HG02571 (cell line): ENCODE results near the gene LY6G6F.
A peak's percentile ranks its signal among the peaks of the same experiment; 100 is the strongest.

Experiments
- ATAC-seq: cut with Tn5 transposase; IDR thresholded peaks from one replicate; pipeline ENCODE4 v1.9.1; 2021; ENCODE audit warnings: mild to moderate bottlenecking, moderate library complexity; ENCODE audit not compliant: unreplicated experiment

Gene LY6G6F

DNA sequence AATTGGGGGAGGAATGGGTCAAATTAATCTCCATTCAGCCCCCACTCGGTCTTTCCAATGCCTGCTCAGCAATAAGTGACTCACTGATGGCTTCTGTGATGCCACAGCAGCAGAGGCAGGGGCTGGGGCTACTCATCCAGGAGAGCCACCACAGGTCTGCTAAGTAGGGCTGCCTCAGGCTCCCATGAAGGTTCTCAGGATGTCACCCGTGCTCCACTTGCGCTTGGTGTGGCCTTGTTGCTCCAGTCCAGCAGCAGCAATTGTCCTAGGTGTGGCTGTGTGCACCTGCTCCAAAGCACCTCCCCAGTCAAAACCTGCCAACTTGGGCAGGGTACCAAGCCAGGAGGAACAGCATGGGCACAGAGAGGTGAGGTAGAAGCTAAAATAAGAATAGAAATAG, 15.5 kb downstream of the LY6G6F start:
- ATAC-seq, result no peak

DNA sequence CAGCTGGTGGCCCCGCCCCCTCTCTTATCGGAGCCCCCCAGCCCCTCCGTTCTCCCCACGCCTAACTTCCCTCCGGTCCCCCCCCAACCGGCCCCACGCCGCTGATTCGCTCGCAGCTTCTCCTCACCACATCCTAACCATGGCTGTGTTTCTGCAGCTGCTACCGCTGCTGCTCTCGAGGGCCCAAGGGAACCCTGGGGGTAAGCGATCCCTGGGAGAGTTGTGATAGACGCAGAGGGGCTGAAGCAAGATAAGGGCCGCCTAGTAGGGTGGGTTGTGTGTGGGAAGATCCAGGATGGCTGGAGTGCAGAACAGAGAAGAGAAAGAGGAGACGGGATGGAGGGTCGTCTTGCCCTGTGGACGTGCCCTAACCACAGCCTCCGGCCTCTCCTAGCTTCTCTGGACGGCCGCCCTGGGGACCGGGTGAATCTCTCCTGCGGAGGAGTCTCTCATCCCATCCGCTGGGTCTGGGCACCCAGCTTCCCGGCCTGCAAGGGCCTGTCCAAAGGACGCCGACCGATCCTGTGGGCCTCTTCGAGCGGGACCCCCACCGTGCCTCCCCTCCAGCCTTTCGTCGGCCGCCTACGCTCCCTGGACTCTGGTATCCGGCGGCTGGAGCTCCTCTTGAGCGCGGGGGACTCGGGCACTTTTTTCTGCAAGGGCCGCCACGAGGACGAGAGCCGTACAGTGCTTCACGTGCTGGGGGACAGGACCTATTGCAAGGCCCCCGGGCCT, 16.7 kb downstream of the LY6G6F start, which contains the start of gene MPIG6B:
MPIG6B (plus strand) TSS at position 129 of the 735 bp plus-strand sequence; CDS start at position 140, 11 bp downstream.
- no peak for ATAC-seq

DNA sequence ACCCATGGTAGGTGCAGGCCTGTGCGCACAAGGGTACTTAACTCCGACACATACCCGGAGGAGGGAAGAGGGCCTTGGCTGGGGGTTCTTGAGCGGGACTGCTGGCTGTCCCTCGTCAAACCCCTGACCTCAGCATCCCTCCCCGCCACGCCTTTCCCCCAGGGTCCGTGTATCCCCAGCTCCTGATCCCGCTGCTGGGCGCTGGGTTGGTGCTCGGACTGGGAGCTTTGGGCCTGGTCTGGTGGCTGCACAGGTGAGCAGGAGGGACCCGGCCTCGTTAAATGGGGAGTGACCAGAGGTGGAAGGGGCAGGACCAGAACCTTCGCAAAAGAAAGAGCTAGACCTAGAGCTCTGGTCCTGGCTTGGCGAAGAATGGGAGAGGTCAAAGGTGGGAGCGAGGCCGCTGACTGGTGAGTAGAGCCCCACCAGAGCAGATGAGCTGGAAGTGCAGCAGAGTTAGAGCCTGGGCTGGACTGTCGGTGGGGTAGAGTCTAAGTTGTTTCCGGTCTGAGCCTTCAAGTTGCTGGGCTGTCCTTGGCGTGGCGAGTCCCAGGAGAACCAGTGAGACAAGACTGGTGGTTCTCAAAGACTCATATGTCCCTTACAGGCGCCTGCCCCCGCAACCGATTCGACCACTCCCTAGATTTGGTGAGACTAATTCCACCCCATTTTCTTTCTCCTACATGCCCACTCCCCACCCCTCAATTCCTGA, 17.5 kb downstream of the LY6G6F start:
- ATAC-seq, result no peak

DNA sequence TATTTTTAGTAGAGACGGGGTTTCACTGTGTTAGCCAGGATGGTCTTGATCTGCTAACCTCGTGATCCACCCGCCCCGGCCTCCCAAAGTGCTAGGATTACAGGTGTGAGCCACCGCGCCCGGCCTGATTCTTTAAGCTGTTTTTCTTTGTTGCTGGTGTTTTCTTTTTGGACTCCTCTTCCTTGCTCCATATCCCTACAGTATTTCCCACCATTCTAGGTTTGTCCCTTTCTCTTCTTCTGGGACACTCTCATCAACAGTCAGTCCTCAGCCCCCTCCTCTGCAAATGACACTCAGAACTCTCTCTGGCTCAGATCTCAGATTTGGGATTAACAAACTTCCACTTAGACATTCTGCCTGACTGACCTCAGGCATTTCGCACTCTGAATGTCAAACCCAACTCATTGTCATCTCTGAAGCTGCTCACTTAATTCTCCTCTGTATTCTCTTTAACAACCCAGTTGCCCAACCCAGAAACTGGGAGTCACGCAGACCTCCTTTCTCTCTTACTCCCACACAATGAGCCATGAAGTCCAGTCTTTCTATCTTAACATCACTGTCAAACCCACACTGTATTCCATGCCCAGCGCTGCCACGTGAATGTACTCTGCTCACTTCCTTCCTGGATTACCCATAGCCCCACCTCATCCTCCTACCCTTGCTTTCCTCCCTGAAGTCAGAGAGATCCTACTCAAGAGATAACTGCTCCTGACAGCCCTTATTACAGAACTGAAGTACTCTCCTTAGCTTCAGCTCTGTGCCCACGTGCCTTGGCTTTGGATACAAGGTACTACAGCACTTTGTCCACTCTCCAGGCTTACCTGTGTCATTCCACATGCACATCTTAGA, 19.1 kb downstream of the LY6G6F start:
- no peak for ATAC-seq

DNA sequence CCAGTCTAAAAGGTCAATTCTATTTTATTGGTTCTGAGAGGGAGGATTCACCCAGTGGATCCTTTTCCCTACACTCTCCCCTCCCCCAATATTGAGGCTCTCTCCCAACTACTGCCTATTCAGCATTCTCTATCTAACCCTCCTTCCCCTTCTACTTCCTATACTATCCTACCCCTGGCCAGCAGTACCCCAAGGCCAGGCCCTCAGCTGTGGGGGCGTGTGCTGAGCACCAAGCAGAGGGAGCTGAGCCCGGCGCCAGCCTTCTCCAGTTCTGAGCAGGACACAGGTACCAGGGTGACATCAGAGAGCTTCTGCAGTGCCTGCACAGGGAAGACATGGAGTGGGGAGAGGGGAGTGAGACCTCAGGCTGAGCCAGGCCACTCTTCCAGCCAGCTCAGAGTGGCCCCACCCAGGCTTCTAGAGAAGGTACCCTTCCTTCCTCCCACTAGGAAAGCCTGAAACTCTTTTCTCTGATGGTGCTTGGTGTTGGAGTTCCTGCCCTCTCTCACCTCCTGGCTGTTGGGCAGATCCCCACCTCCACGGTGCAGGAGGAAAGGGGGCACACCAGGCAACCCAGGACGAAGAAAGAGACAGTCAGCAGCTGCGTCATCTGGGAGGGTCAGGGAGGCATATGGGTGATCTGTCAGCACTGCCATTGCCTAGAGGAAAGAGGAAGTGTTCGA, 20.5 kb downstream of the LY6G6F start:
- no peak for ATAC-seq

DNA sequence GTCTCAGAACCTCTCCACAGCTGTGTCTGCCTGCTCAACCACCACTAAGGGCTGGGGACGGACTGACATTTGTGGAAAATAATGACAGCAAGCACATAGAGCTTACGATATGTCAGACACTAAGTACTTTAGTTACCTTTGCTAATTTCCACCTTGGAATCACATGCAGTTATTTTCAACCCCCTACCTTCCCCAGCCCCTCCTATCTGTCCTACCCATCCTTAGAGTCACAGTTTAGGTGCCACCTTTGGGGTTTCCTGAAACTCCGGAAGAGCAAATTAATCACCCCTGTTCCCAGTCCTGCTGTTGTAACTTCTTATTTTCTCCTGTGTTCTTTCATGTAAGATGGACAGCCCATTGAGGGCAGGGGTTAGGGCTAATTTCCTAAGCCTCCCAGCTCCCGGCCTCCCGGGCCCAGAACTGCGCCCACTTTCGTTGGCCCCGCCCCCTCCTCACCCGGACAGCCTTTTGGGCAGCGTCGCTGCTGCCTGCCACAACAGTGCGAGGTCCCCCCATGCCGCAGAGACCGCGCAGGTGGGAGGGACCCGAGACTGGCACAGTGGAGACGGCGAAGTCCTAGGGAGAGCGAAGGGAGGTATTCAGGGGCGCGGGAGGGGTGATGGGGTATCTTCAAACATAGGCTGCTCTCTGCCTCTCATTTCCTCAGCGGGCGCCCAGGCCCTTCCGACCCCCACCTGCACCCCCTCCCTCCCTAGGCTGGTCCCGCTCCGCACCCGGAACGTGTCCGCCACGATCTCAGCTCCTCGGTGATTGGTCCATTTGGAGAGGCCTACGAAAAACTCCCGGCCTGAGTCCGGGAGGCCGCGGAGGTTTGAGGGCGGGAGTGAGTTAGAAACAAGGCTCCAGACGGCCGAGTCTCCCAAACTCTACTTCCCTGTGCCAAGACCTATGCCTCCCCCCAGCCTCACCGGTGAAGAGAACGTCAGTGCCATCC, 21.3 kb downstream of the LY6G6F start:
- ATAC-seq, result no peak

DNA sequence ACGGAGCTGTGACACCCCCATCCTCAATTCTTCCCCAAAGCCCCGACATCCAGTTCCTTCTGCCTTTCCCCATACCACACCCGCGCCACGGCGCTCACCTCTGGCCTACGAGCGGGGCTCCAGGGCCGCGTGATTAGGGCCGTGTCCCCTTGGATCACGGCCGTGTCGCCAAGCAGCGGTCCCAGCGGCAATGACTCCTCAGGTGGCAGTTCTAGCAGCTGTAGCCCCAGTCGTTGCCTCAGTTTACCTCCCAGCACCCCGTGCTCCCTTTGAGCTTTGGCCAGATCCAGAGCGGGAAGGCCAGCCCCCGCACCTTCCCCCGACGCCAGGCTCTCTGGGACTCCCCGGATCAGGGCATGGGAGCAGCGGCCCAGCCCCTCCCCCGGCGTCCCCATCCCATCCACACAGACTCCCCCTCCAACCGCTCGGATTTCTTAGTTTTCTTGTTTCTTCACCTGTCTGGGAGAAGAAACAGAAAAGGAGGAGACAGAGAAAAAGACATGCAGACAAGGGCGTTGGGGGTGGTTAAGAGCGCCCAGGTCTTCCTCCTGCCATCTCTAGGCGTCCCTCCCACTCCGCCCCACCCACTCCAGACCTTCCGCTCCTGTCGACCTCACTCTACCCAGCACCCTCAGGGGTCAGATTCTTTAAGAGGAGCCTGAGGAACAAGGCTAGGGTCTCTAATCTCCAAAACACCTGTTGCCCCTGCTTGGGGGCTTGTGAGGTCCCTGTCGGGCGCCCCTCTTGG, 22.3 kb downstream of the LY6G6F start, which contains the start of gene DDAH2:
DDAH2 (minus strand) TSS at position 533 of the 748 bp plus-strand sequence; CDS start at position 395, 138 bp downstream.
- ATAC-seq, result no peak

DNA sequence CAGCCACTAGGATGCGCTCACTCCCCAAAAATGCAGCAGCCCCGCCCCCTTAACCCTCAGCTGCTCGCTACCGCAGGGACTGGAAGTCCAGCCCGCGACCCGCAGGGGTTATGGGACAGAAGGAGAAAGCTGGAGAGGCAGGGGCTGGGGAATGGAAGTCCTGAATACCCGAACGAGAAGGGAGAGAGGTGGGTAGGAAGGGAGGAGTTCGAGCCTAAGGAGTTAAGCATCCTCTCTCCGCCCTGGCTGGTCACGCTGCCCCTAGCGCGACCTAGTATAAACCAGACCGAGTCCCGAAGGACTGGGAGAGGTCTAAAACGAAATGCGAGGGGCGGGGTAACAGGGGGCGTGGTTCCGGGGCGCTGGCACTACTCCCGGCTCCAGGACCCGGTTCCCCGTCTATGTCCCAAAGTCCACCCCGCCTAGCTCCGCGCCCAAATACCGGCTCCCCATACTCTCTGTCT, 22.9 kb downstream of the LY6G6F start:
- ATAC-seq, result peak; percentile 37

DNA sequence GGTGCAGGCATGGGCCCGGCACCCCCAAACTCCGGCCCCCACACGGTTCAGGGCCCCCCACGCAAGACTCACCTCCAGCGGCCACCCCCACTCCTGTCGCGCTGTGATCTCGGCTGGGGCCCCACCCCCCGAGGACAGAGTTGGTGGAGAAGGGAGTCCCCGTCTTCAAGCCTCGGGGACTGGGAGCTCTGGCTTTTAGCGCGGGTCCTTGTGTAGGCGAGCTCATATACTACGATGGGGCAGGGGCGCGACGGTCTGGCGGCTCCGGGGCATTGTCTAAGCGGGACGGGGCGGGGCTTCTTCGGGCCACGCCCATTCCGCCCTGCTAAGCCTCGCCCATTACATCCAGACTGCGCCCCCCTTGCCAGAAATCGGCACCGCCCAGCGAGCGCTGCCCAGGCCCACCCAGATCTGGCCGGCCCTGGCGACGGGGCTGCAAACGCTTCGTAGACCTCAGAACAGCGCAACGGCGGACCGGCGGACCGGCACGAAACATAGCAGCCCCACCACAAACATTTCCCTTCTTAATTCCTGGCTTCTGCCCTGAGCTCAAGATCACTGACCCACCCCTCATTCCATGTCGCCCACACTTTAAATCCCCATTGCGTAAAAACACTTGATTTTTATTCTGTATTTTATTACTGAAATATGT, 23.4 kb downstream of the LY6G6F start:
- ATAC-seq, result peak; percentile 44

DNA sequence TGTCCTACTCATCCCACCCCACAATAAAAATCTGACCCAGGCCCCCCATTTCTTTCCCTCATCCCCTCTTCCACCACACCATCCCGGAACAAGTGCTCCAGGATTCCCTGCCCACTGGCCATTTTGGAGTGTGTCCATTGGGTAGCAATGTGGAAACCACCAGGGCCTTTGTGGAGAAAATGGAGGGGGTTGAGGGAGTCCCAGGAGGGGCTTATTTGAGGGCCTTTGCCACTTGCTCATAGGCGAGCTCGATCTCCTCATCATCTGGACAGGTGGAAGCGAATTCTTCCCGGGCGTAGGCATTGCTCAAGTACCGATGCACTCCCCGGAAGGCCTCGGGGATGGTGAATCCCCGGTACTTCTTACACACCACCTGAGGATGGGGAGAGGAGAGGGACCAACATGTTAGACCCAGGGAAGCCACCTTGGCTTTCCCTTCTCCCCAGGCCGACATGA, 24.0 kb downstream of the LY6G6F start:
- no peak for ATAC-seq

DNA sequence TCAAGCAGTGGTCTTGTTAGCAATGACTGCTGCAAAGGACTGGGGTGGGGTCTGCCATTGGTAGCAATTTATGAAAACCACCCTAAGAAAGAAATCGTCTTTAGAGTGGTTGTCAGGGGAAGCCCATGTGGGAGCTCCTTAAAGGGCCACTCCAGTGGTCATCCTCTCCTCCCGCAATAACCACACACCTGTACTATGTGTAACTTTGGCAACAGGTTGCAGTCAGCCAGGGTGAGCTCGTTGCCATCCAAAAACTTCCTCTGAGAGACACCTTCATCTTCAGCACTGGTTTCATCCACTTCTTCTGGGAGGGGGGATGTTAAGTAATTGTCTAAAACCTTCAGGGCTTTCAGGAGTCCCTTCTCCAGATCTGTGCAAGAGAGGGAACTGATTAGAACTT, 25.4 kb downstream of the LY6G6F start:
- no peak for ATAC-seq

DNA sequence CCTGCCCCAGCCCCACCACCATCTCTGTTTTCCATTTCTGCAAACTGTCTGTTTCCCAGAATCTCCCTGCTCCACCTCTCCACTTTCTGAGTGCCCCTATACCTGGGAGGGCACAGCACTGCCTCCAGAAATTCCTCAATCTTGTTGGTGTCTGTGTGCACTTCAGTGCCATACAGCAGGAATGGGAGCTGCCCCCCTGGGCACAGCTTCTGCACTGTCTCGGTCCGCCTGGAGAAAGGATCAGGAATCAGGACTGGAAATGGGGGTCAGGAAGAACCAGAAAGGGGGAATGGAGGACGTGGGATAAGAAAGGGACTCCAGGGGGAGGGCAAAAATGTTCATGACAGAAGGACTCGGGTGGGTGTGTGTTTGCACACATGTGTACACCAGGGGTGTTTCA, 27.1 kb downstream of the LY6G6F start:
- no peak for ATAC-seq

DNA sequence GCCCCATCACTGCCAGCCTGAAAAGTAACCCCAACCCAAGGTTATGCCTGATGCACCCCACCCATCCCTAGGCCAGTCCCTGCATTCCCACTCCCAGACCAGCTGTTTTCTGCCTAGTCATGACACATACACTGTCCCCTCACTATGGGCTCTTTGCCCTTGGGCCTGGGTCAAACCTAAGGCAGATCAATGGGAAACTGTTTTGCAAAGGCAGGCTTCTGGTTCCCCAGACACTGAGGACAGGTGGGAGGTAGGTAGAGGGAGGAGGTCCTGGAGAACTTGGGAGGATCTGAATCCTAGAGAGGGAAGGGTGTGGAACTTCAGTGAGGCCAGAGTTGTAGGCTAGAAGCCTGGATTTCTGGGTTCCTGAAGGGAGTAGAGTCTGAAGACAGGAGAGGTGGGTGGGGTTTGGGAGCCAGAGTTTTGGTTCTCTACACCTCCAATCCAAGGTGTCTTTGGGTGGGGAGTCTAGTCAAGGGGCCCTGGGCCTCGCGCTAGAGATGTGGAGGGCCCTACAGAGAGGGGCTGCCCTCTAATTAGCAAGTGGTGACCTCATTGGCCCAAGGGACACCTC, 27.7 kb downstream of the LY6G6F start:
- ATAC-seq, result no peak

DNA sequence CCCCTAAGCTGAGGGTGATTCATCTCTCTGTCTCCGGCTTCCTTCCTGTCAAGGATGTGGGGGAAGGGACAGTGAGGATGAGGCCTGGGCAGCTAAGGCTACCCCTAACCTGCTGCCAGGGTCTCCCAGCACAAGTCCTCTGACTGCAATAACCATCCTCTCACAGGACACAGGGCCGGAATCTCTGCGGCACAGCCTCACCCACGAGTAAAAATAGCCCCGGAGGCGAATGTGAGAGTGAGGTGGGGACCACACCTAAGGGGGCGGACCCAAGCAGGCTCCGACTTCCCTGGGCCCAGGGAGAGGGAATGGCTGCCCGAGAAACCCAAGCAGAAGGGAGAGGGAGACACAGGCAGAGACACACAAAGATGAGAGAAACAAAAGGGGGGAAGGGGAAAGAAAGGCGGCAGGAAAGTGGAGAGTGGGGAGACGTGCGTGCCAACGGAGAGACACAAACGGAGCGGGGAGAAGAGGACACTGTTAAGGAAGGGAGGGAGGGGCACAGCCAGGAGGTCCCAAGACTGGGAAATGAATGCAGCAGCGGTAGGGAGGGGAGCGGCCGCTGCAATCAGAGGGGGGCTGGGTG, 28.2 kb downstream of the LY6G6F start:
- ATAC-seq, result no peak

DNA sequence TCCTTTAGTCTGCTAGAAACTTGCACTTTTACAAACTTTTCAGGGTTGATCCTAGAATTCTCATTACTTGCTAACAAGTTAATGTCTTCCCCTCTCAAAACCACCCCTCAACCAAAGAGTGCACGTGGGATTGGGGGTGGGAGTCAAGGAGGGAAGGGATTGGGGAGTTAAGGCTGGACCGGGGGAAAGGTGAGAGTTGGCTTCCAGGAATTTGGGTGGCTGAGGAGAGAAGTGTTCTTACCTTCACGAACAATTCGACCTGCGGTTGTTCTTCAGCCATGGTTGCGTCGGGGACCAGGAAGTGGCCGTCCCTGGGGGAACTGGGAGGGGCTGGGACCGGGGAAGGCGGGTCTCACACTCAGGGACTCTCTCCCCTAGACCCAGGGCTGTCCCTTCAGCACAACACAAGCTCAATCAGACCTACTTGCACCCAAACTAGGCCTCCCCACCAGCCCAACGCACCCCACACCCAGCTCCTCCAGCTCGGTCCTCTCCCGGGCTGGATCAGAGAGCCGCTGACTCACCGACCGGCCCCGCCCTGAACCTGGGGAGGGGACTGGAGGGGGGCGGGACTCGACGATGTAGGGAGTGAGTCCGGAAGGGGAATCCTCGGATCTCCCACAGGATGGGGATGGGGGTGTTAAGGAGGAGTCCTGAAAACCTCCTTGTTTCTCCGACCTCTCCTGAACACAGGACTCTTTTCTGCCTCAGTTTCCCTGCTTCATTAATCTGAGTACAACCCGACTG, 29.5 kb downstream of the LY6G6F start, which contains the start of gene CLIC1:
CLIC1 (minus strand) TSS at position 510 of the 747 bp plus-strand sequence; CDS start at position 280, 230 bp downstream.
- no peak for ATAC-seq

DNA sequence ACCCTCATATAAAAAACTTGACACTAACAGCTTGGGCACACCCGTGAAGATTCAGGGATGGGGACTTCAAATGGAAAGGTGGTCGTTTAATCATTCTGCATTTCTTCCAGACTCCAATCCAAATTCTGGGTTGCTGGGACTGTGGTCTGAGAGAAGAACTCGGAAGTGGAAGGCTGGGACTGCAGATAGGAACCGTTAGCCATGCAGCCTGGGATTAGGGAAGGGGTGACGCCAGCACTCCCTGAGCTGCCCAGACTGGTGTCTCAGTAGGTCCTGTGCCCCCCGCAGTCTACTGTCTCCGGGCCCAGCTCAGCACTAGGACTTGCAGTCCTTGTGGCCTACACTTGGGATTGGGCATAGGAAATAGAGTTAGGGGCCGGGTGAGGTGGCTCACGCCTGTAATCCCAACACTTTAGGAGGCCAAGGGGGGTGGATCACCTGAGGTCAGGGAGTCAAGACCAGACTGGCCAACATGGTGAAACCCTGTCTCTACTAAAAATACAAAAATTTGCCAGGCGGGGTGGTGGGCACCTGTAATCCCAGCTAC, 30.2 kb downstream of the LY6G6F start:
- no peak for ATAC-seq
